Memory B cell (primary cell): ENCODE data around the gene HSPBAP1.

Source experiments
- ATAC-seq: fragments of 150-1000 bp; cut with Tn5 transposase; 2 replicates; pipeline ENCODE4 v1.10.0; 2021; ENCODE audit warnings: low read depth, mild to moderate bottlenecking, moderate library complexity
- DNase-seq, 2 donors: peaks; one replicate each; pipeline ENCODE4 v3.0.0; 2022; ENCODE audit warnings: low spot score in 2 of 2
- H3K27ac Mint-ChIP-seq: one replicate; pipeline ENCODE4 v1.8.0; 2022; ENCODE audit warnings: mild to moderate bottlenecking, moderate library complexity, mixed read lengths
- H3K27me3 Mint-ChIP-seq: one replicate; pipeline ENCODE4 v1.8.0; 2022; ENCODE audit warnings: mixed read lengths
- H3K36me3 Mint-ChIP-seq: one replicate; pipeline ENCODE4 v1.8.0; 2022; ENCODE audit warnings: mild to moderate bottlenecking, mixed read lengths
- H3K4me1 Mint-ChIP-seq: one replicate; pipeline ENCODE4 v1.8.0; 2022; ENCODE audit warnings: mixed read lengths
- H3K4me3 Mint-ChIP-seq: one replicate; pipeline ENCODE4 v1.8.0; 2022; ENCODE audit warnings: mild to moderate bottlenecking, moderate library complexity, mixed read lengths
- H3K9me3 Mint-ChIP-seq: one replicate; pipeline ENCODE4 v1.8.0; 2022; ENCODE audit warnings: mixed read lengths

HSPBAP1 gene

GRCh38 chr3:122795674-122796195 is 2.1 kb upstream of the HSPBAP1 start:
- H3K27ac Mint-ChIP-seq, result no peak overlapping the region
- H3K27me3 Mint-ChIP-seq, result no peaks in the 10 kb centered on the region
- H3K36me3 Mint-ChIP-seq, result no peaks in the 10 kb centered on the region
- ATAC-seq (no peak), DNase-seq (no peak)
- H3K4me1 Mint-ChIP-seq, result peaks cover 25% of the 10 kb centered on the region
- H3K4me3 Mint-ChIP-seq, result peak overlapping the region; percentile 80
- no peaks in the 10 kb centered on the region for H3K9me3 Mint-ChIP-seq

DNA sequence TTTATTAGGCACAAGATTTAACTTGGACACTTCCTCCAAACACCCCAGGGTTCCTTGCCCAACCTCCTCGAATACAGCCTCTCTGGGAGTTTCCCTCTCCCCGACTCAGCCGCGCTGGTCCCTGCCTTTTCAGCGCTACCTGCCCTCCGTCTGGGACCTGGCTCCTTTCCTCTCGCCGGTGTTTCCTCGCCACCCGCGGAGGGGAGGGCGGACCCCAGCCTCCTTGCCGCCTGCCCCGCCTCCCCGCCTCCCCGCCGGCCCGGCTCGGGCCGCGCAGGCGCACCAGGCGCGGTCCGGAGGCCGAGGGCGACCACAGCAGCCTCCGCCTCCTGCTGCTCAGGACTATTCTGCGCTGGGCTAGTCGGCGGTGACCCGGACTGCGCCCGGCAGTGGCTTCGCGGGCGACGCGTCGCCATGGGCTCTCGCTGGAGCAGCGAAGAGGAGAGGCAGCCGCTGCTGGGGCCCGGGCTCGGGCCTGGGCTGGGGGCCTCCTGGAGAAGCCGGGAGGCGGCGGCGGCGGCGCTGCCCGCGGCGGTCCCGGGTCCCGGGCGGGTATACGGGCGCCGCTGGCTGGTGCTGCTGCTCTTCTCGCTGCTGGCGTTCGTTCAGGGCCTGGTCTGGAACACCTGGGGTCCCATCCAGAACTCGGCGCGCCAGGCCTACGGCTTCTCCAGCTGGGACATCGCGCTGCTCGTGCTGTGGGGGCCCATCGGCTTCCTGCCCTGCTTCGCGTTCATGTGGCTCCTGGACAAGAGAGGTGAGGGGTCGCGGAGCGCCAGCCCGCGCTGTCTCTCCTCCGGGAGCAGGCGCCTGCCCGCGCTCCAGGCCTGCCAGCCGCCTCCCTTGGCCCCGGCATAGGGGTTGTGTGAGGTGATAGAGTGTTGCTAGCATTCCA is 1.4 kb upstream of the HSPBAP1 start, which contains the start of gene SLC49A4:
Gene SLC49A4 (plus strand): TSS at position 291 of the 895 bp plus-strand sequence. CDS start 124 bp downstream, at position 415.
- Mint-ChIP-seq H3K36me3 (no peaks in the 10 kb centered on the region), H3K27ac (no peak within 1 kb of the TSS), H3K27me3 (no peaks in the 10 kb centered on the region), H3K4me3 (peak within 1 kb of the TSS; percentile 91), H3K4me1 (peaks cover 25% of the 10 kb centered on the region), H3K9me3 (no peaks in the 10 kb centered on the region)
- DNase-seq, result peak; percentile 83 to 84
- ATAC-seq, result peak; percentile 71

DNA sequence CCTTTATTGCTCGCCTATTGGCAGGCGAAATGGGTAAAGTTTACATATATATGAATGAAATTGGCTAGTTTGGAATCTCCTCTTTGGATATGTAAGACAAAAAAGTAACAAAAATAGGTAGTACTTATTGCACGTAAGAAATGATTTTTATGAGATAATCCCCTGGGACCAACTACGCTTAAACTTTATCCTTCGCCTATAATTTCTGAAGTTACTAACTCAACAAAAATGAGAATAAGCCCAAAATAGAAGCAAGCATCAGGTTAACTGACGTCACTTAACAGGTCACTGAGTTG is 800 bp upstream of the HSPBAP1 start:
- DNase-seq (no peak), ATAC-seq (no peak)
- Mint-ChIP-seq H3K27ac (no peak overlapping the region), H3K4me1 (peaks cover 25% of the 10 kb centered on the region), H3K4me3 (peak overlapping the region; percentile 91), H3K36me3 (no peaks in the 10 kb centered on the region), H3K9me3 (no peaks in the 10 kb centered on the region), H3K27me3 (no peaks in the 10 kb centered on the region)

DNA sequence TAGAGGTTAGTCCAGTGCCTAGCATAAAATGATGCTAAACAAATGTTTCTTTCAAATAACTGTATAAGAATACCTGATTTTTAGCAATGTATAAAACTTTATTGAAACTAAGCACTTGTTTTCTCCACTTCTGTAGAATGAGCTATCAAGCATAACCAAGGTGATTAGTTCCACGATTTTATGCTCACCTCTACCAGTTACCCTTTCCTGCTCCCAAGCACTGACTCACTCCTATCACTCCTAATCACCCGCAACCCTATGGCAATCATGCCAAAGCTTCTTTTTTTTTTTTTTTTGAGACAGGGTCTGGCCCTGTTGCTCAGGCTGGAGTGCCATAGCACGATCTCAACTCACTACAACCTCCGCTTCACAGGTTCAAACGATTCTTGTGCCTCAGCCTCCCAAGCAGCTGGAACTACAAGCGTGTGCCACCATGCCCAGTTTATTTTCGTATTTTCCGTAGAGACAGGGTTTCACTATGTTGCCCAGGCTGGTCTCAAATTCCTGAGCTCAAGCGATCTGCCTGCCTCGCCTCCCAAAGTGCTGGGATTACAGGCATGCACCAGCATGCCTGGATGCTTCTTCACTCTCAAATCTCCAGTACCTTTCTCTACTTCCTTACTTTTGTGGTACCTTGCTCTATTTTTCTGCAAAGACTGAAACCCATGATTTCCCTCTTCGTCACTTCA is 3.9 kb downstream of the HSPBAP1 start:
- H3K27me3 Mint-ChIP-seq, result no peaks in the 10 kb centered on the region
- peaks cover 10% of the 10 kb centered on the region for H3K36me3 Mint-ChIP-seq
- DNase-seq (no peak), ATAC-seq (no peak)
- H3K27ac Mint-ChIP-seq, result no peak overlapping the region
- H3K4me3 Mint-ChIP-seq, result no peak overlapping the region
- peaks cover 16% of the 10 kb centered on the region for H3K4me1 Mint-ChIP-seq
- no peaks in the 10 kb centered on the region for H3K9me3 Mint-ChIP-seq

- Mint-ChIP-seq H3K27me3 (no peaks in the 10 kb centered on the region), H3K27ac (peak overlapping the region; percentile 43), H3K4me3 (no peak overlapping the region), H3K4me1 (peaks cover 7% of the 10 kb centered on the region), H3K9me3 (no peaks in the 10 kb centered on the region), H3K36me3 (peaks cover 16% of the 10 kb centered on the region)
- DNase-seq, result no peak
- ATAC-seq, result no peak
Measured at GRCh38 chr3:122787872-122788271, 5.8 kb downstream of the HSPBAP1 start.

- H3K36me3 Mint-ChIP-seq, result peaks cover 18% of the 10 kb centered on the region
- no peak overlapping the region for H3K4me3 Mint-ChIP-seq
- peaks cover 5% of the 10 kb centered on the region for H3K4me1 Mint-ChIP-seq
- DNase-seq (no peak), ATAC-seq (no peak)
- H3K27me3 Mint-ChIP-seq, result no peaks in the 10 kb centered on the region
- no peak overlapping the region for H3K27ac Mint-ChIP-seq
- H3K9me3 Mint-ChIP-seq, result no peaks in the 10 kb centered on the region
Measured at GRCh38 chr3:122786066-122786465, 7.6 kb downstream of the HSPBAP1 start.

GRCh38 chr3:122785231-122785630 is 8.4 kb downstream of the HSPBAP1 start:
- peak overlapping the region; percentile 67 for H3K27ac Mint-ChIP-seq
- no peaks in the 10 kb centered on the region for H3K9me3 Mint-ChIP-seq
- peaks cover 18% of the 10 kb centered on the region for H3K36me3 Mint-ChIP-seq
- peaks cover 5% of the 10 kb centered on the region for H3K4me1 Mint-ChIP-seq
- ATAC-seq (no peak), DNase-seq (no peak)
- no peak overlapping the region for H3K4me3 Mint-ChIP-seq
- no peaks in the 10 kb centered on the region for H3K27me3 Mint-ChIP-seq

DNA sequence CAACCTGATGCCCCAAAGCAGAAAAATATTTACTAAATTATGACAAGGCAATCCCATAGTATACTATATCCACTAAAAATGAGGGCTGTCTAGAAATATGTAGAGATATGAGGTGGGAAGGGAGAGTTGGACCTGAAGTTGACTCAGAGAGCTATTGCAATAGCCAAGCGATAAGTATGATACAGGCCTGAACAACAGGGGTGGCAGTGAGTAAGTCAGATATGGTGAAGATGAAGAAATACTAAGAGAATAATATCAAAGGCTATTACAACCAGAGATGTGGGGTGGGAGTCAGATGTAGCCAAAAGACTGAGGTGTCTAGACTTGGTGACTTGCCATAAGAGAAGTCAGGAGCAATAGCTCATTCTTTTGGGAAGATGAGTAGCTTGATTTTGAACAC is 9.2 kb downstream of the HSPBAP1 start:
- peak overlapping the region; percentile 19 for H3K27ac Mint-ChIP-seq
- ATAC-seq (no peak), DNase-seq (no peak)
- H3K4me3 Mint-ChIP-seq, result no peak overlapping the region
- peaks cover 5% of the 10 kb centered on the region for H3K4me1 Mint-ChIP-seq
- H3K36me3 Mint-ChIP-seq, result peaks cover 18% of the 10 kb centered on the region
- H3K27me3 Mint-ChIP-seq, result no peaks in the 10 kb centered on the region
- H3K9me3 Mint-ChIP-seq, result no peaks in the 10 kb centered on the region

- H3K27ac Mint-ChIP-seq, result no peak overlapping the region
- H3K36me3 Mint-ChIP-seq, result peaks cover 15% of the 10 kb centered on the region
- peaks cover 3% of the 10 kb centered on the region for H3K4me1 Mint-ChIP-seq
- ATAC-seq (no peak), DNase-seq (no peak)
- H3K4me3 Mint-ChIP-seq, result no peak overlapping the region
- H3K27me3 Mint-ChIP-seq, result no peaks in the 10 kb centered on the region
- H3K9me3 Mint-ChIP-seq, result no peaks in the 10 kb centered on the region
Measured at GRCh38 chr3:122782804-122783203, 10.8 kb downstream of the HSPBAP1 start.

GRCh38 chr3:122777563-122777962 is 16.1 kb downstream of the HSPBAP1 start:
- peaks cover 9% of the 10 kb centered on the region for H3K36me3 Mint-ChIP-seq

DNA sequence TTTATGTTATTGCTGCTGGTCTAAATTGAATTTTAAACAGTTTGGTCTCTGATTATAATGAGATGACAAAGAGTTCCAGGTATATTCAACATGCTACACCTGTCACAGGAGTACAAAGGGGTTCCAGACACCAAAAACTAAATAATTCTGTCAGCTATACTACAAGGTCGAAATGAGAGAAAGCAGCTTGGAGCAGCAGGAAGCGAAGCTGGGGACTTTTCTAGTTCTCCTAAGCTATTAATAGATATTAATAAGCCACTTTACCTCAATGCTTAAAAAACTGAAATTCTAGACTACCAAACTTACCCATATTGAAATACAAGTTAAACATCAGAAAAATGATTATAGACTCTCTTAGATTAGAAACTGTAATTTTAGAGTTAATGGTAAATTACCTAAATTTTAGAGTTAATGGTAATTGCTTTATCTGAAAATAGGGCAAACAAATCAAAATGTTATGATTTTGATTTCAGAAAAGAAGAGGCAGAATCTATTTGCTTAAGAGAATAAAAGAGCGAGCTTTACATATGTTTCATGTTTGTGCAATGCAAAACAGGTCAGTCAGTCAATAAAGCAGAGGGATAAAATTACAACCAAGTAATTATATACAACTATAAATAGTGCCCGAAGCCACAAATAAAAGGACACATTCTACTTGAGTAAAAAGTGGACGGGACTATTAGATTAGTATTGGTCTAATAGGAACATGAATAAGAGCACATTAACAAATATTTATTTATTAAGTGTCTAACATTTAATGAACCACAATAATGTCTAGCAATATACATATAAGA is 16.8 kb downstream of the HSPBAP1 start:
- H3K4me1 Mint-ChIP-seq, result peaks cover 7% of the 10 kb centered on the region
- H3K36me3 Mint-ChIP-seq, result peaks cover 9% of the 10 kb centered on the region
- no peak overlapping the region for H3K27ac Mint-ChIP-seq
- no peak overlapping the region for H3K4me3 Mint-ChIP-seq
- no peaks in the 10 kb centered on the region for H3K9me3 Mint-ChIP-seq
- no peak for DNase-seq
- H3K27me3 Mint-ChIP-seq, result no peaks in the 10 kb centered on the region
- ATAC-seq, result no peak

More at GRCh38 chr3:122777563-122777962, 16.1 kb downstream of the HSPBAP1 start:
- Mint-ChIP-seq H3K9me3 (no peaks in the 10 kb centered on the region), H3K27me3 (no peaks in the 10 kb centered on the region), H3K27ac (no peak overlapping the region), H3K4me3 (no peak overlapping the region), H3K4me1 (peaks cover 7% of the 10 kb centered on the region)
- DNase-seq, result no peak
- ATAC-seq, result no peak

DNA sequence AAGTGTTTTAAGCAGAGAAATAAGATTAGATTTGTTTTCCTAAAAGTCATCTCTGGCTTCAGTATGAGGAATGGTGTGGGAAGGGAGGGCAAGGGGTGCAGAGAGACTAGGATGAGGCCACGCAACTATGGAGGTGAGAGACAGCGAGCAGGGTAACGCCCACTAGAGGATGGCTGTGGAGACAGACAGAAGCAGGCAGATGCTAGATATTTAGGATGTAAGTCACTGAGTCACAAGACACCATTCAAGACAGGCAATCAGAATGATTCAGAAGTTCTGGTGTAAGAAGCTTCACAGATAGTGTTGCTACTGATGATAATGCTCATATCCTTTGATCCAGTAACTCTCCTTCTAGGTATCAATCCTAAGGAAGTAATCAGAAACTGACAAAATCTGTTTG is 19.1 kb downstream of the HSPBAP1 start:
- DNase-seq (no peak), ATAC-seq (no peak)
- H3K36me3 Mint-ChIP-seq, result peaks cover 10% of the 10 kb centered on the region
- no peak overlapping the region for H3K4me3 Mint-ChIP-seq
- no peaks in the 10 kb centered on the region for H3K27me3 Mint-ChIP-seq
- peak overlapping the region; percentile 4 for H3K27ac Mint-ChIP-seq
- peaks cover 7% of the 10 kb centered on the region for H3K4me1 Mint-ChIP-seq
- H3K9me3 Mint-ChIP-seq, result no peaks in the 10 kb centered on the region

DNA sequence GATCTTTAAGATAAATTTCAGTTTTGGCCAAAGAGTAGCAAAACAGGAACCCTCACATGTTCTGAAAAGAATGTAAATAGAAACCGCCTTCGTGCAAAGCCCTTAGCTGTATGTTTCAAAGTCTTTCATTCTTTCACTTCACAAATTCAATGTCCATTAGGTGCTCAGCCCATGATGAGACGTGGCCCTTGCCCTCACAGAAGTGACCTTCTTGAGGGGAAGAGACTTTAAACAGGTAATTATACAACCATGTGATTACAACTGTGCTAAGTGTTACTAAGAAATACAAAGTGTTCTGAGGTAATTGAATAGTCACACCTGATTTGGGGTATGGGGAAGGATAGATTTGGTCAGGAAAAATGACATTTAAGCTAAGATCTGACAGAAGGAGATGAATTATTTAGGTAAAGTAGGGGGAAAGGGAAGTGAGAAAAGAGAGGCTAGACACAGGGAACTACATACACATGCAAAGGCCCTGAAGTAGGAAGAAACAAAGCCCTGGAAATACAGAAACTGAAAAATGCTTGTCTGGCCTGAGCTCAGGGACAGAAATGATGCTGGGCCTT is 19.6 kb downstream of the HSPBAP1 start:
- H3K4me1 Mint-ChIP-seq, result peaks cover 7% of the 10 kb centered on the region
- H3K27ac Mint-ChIP-seq, result peak overlapping the region; percentile 4
- H3K36me3 Mint-ChIP-seq, result peaks cover 12% of the 10 kb centered on the region
- ATAC-seq (no peak), DNase-seq (no peak)
- H3K27me3 Mint-ChIP-seq, result no peaks in the 10 kb centered on the region
- H3K4me3 Mint-ChIP-seq, result no peak overlapping the region
- no peaks in the 10 kb centered on the region for H3K9me3 Mint-ChIP-seq
